Heart left ventricle (tissue), 13 donors: ENCODE measurements around the gene MPDZ.

ENCODE experiments used
- CTCF ChIP-seq, 12 donors: fragments of 200-600 bp; sonication (generic) in 4 of 12; IDR thresholded peaks; one replicate each; pipeline versions ENCODE4 v1.5.0 to v1.8.0; 2018 to 2022; ENCODE audit warnings: antibody characterized with exemption in 12 of 12, mild to moderate bottlenecking in 5 of 12
- POLR2A ChIP-seq, 2 donors: fragments of 450-650 bp; IDR thresholded peaks; one replicate each; pipeline ENCODE4 v1.6.1; 2017; ENCODE audit warnings: antibody characterized with exemption in 2 of 2, mild to moderate bottlenecking in 2 of 2, moderate library complexity in 2 of 2
- donor health status: ischemic (EF 13 %, LVEDD 7.1; RV severe dilation, severe dysfunction).
- donor health status: DM: no; HTN: yes; CAD: no.
- donor health status: DM: no; HTN: no; CAD: no.
- donor health status: ischemic (EF 25% LVEDD 6.9; RV normal size, moderate dysfunction).
- donor health status: ischemic (EF 25% LVEDD 5.7; RV mildly dilated, moderate dysfunction).
- donor health status: ischemic (EF 35%, LVEDD 5.7; RV mildly dilated, moderate dysfunction).
- donor health status: nonischemic (EF 11% LVEDD 7.7; RV severe dilation, severe dysfunction).
- donor health status: DM: yes; HTN: yes; CAD: no.
- donor health status: PGD.
- donor health status: ischemic (EF 29% LVEDD 5.4; RV normal size, mild dysfunction).
- donor health status: nonischemic (EF 23%, LVEDD 6.1; RV moderate dilation, normal function).

GRCh38 chr9:13220837-13221236 lies 58.7 kb downstream of the MPDZ start:
- TF ChIP-seq CTCF (IDR thresholded peaks at IDR 0.05) = no peak
- TF ChIP-seq POLR2A (IDR thresholded peaks at IDR 0.05) = no peak
